ENCODE measurements around the gene EFNB2. TPM values are rescaled to one million over a fixed set of nuclear protein-coding genes. Genes with fewer than 3 reads are reported as not detected.

EFNB2 gene
- total RNA-seq, 1 experiment from 2014 or later: 16.4 TPM

- Histone ChIP-seq H4K20me1 (ENCODE audit: low read length) (peaks cover 18% of the 10 kb centered on the region; the same call in 1 of the 2 replicates), H3K4me3 (ENCODE audit: low read length) (peak overlapping the region; percentile 79), H3K36me3 (ENCODE audit: low read depth, low read length) (peaks cover 7% of the 10 kb centered on the region; the same call in 1 of the 2 replicates), H3K27ac (ENCODE audit: low read length) (no peak overlapping the region), H3K4me1 (ENCODE audit: insufficient read depth, low read length) (peaks cover 6% of the 10 kb centered on the region; the same call in 1 of the 2 replicates), H3K27me3 (ENCODE audit: low read length) (no peaks in the 10 kb centered on the region), H2AFZ (ENCODE audit: low read length) (peak overlapping the region; percentile 80), H3K9me3 (ENCODE audit: low read length) (no peaks in the 10 kb centered on the region), H3K9ac (ENCODE audit: low read length) (peak overlapping the region; percentile 55), H3K79me2 (ENCODE audit: low read length) (peaks cover 34% of the 10 kb centered on the region), H3K9me2 (replicated peaks; ENCODE audit: low read length) (no peaks in the 10 kb centered on the region), H3F3A (ENCODE audit: low read length, unreplicated experiment) (no peaks in the 10 kb centered on the region), H3K4me2 (ENCODE audit: low read length) (peak overlapping the region; percentile 99)
- DNase-seq (peak; percentile 85), ATAC-seq (peak; percentile 27)
- POLR2A ChIA-PET (ENCODE audit: unreplicated experiment): no interaction called here
- intact Hi-C loops (cut with micrococcal nuclease): loop anchor here (1.0 to 10.0 kb wide), 5 partner anchors 84 to 1965 kb away; no protein-coding TSS in a partner anchor
- TF ChIP-seq CTCF (conservative IDR thresholded peaks at IDR 0.05; ENCODE audit: low read depth, low read length): peak; percentile 89
- no peak for TF ChIP-seq EZH2phosphoT487 (IDR thresholded peaks at IDR 0.05; ENCODE audit: borderline replicate concordance, low read length)
- CTCF ChIA-PET: interaction anchor here (0.5 to 1.2 kb wide), 3 partner anchors 84 to 1960 kb away, joined by 3 to 7 read pairs (median 5); no protein-coding TSS in a partner anchor
- BruUV-seq (replicated peaks): no TSS peak
Measured at GRCh38 chr13:106536244-106537034, 977 bp upstream of the EFNB2 start.

GRCh38 chr13:106534639-106535551 is 567 bp downstream of the EFNB2 start:
- Histone ChIP-seq H3K4me3 (ENCODE audit: low read length) (peak overlapping the region; percentile 84), H3K79me2 (ENCODE audit: low read length) (peaks cover 49% of the 10 kb centered on the region), H3K27ac (ENCODE audit: low read length) (no peak overlapping the region; the same call in 1 of the 2 replicates), H3K4me2 (ENCODE audit: low read length) (peak overlapping the region; percentile 93), H3F3A (ENCODE audit: low read length, unreplicated experiment) (no peaks in the 10 kb centered on the region), H4K20me1 (ENCODE audit: low read length) (peaks cover 27% of the 10 kb centered on the region), H3K4me1 (ENCODE audit: insufficient read depth, low read length) (peaks cover 20% of the 10 kb centered on the region), H3K36me3 (ENCODE audit: low read depth, low read length) (no peaks in the 10 kb centered on the region), H3K27me3 (ENCODE audit: low read length) (no peaks in the 10 kb centered on the region), H3K9ac (ENCODE audit: low read length) (peak overlapping the region; percentile 72), H2AFZ (ENCODE audit: low read length) (no peak overlapping the region), H3K9me2 (replicated peaks; ENCODE audit: low read length) (no peaks in the 10 kb centered on the region), H3K9me3 (ENCODE audit: low read length) (no peaks in the 10 kb centered on the region)
- peak; percentile 13 for DNase-seq
- ChIA-PET CTCF (interaction anchor here (0.6 kb wide), 1 partner anchor 420 kb away, joined by 8 read pairs; no protein-coding TSS in a partner anchor), POLR2A (ENCODE audit: unreplicated experiment) (interaction anchor here (0.6 kb wide), 3 partner anchors 31 to 1398 kb away, joined by 3 to 4 read pairs (median 4); no protein-coding TSS in a partner anchor)
- intact Hi-C loops (cut with micrococcal nuclease): loop anchor here (2.0 to 10.0 kb wide), 9 partner anchors 158 to 1756 kb away; no protein-coding TSS in a partner anchor
- ATAC-seq: peak; percentile 6
- no peak for TF ChIP-seq EZH2phosphoT487 (IDR thresholded peaks at IDR 0.05; ENCODE audit: borderline replicate concordance, low read length)
- TF ChIP-seq EZH2 (IDR thresholded peaks at IDR 0.05; ENCODE audit: low read length, unreplicated experiment): no peak
- TF ChIP-seq CTCF (conservative IDR thresholded peaks at IDR 0.05; ENCODE audit: low read depth, low read length): no peak
- BruUV-seq (replicated peaks): no TSS peak
